ENCODE data around the gene MCU. TPM values are rescaled to one million over a fixed set of nuclear protein-coding genes. Genes with fewer than 3 reads are reported as not detected.

The MCU gene
- total RNA-seq, 4 donors from 2014 or later = 17.6 to 24.9 (median 20.3) TPM

GRCh38 chr10:72702868-72703581 lies 11.1 kb downstream of the MCU start:
- no peak for TF ChIP-seq EP300 (IDR thresholded peaks at IDR 0.05)
- peak in 1 of 4 experiments; percentile 19 for TF ChIP-seq CTCF (IDR thresholded peaks at IDR 0.05)
- peak; percentile 18 for TF ChIP-seq POLR2AphosphoS5 (IDR thresholded peaks at IDR 0.05)
- peak; percentile 41 for ATAC-seq
- Histone ChIP-seq H3K27me3 (no peaks in the 10 kb centered on the region), H3K9me3 (no peaks in the 10 kb centered on the region), H3K4me1 (peaks cover 0 to 35% (median 0%) of the 10 kb centered on the region in 3 donors), H3K36me3 (no peaks in the 10 kb centered on the region), H3K27ac (peak overlapping the region in 1 of 4 donors; percentile 22), H3K4me3 (no peak overlapping the region)
- 51 to 92% methylated on average over 2 to 3 of the region's 3 CpGs for WGBS, 2 donors (ENCODE audit: low coverage in 1 of 2)

- H3K27me3 ChIP-seq = no peaks in the 10 kb centered on the region
- 85 to 93% methylated on average over 4 of the region's 4 CpGs for WGBS, 2 donors (ENCODE audit: low coverage in 1 of 2)
- TF ChIP-seq POLR2AphosphoS5 (IDR thresholded peaks at IDR 0.05) (no peak), POLR2A (IDR thresholded peaks at IDR 0.05) (no peak), EP300 (IDR thresholded peaks at IDR 0.05) (no peak), CTCF (IDR thresholded peaks at IDR 0.05) (no peak)
- no peak overlapping the region for H3K4me3 ChIP-seq
- no peaks in the 10 kb centered on the region for H3K36me3 ChIP-seq
- peaks cover 4 to 46% (median 5%) of the 10 kb centered on the region in 3 donors for H3K4me1 ChIP-seq
- no peak overlapping the region for H3K27ac ChIP-seq
- no peak for ATAC-seq
- no peaks in the 10 kb centered on the region for H3K9me3 ChIP-seq
These were observed 12.2 kb downstream of the MCU start for GRCh38 chr10:72704117-72704516.

GRCh38 chr10:72709041-72709440 lies 17.1 kb downstream of the MCU start:
- Histone ChIP-seq H3K27me3 (no peaks in the 10 kb centered on the region), H3K4me1 (peaks cover 9 to 54% (median 22%) of the 10 kb centered on the region in 3 donors), H3K36me3 (no peaks in the 10 kb centered on the region), H3K9me3 (no peaks in the 10 kb centered on the region), H3K4me3 (peak overlapping the region in 1 of 2 donors; percentile 8), H3K27ac (peak overlapping the region in 2 of 4 donors; percentile 62 to 68)
- no peak for ATAC-seq
- no peak for TF ChIP-seq POLR2AphosphoS5 (IDR thresholded peaks at IDR 0.05)
- TF ChIP-seq EP300 (IDR thresholded peaks at IDR 0.05) = no peak
- no peak for TF ChIP-seq POLR2A (IDR thresholded peaks at IDR 0.05)
- TF ChIP-seq CTCF (IDR thresholded peaks at IDR 0.05) = no peak
- 0 to 13% methylated on average over 1 of the region's 1 CpG for WGBS, 2 donors (ENCODE audit: low coverage in 1 of 2)

GRCh38 chr10:72712136-72712535 lies 20.2 kb downstream of the MCU start:
- Histone ChIP-seq H3K27me3 (no peaks in the 10 kb centered on the region), H3K9me3 (no peaks in the 10 kb centered on the region), H3K36me3 (peaks cover 0 to 14% of the 10 kb centered on the region in 2 donors), H3K4me1 (peaks cover 9 to 54% (median 22%) of the 10 kb centered on the region in 3 donors), H3K4me3 (no peak overlapping the region), H3K27ac (peak overlapping the region; percentile 4 to 58 (median 34))
- WGBS, 2 donors (ENCODE audit: low coverage in 1 of 2) = 4 to 14% methylated on average over 2 of the region's 2 CpGs
- no peak for ATAC-seq
- no peak for TF ChIP-seq CTCF (IDR thresholded peaks at IDR 0.05)

- H3K4me3 ChIP-seq = no peak overlapping the region
- no peak for TF ChIP-seq POLR2A (IDR thresholded peaks at IDR 0.05)
- TF ChIP-seq CTCF (IDR thresholded peaks at IDR 0.05) = no peak
- no peak for TF ChIP-seq POLR2AphosphoS5 (IDR thresholded peaks at IDR 0.05)
- no peak for TF ChIP-seq EP300 (IDR thresholded peaks at IDR 0.05)
- H3K4me1 ChIP-seq = peaks cover 0 to 15% (median 0%) of the 10 kb centered on the region in 3 donors
- no peak overlapping the region for H3K27ac ChIP-seq
- no peaks in the 10 kb centered on the region for H3K9me3 ChIP-seq
- H3K36me3 ChIP-seq = peaks cover 0 to 14% of the 10 kb centered on the region in 2 donors
- no peak for ATAC-seq
- WGBS, 2 donors (ENCODE audit: low coverage in 1 of 2) = 100% methylated on average over 1 to 2 of the region's 2 CpGs
- H3K27me3 ChIP-seq = no peaks in the 10 kb centered on the region
These were observed 28.1 kb downstream of the MCU start for GRCh38 chr10:72719941-72720592.

Data from gastroesophageal sphincter (tissue), 4 donors.